ENCODE data around the gene ADARB2.

The ADARB2 gene

DNA sequence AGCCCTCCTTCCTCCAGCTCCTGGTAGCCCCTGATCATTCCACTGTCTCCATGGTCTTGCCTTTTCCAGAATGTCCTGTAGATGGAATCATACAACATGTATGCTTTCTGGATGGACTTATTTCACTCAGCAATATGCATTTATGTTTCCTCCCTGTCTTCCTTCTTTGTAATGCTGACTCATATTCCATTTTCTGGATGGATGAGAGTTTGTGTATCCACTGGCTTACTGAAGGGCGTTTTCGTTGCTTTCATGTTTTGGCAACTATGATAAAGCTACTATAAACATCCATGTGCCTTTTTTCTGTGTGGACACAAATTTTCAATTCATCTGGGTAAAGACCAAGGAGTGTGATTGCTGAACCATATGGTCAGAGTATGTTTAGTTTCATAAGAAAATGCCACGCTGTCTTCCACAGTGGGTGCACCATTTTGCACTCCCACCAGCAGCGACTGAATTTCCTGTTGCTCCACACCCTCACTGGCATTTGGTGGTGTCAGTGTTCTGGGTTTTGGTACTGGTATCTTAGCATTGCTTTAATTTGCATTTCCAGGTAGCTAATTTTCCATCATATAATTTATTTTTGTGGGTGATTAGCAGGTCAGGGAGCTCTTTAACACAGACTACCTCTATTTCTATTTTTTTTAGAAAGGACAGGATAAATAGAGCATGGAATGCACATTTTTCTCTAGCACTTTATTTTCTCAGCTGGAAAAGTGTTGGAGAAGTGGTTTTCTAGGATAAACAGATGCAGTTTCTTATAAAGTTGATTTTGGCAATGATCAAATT is 429.0 kb downstream of the ADARB2 start:
- TF ChIP-seq, protein P1, sequence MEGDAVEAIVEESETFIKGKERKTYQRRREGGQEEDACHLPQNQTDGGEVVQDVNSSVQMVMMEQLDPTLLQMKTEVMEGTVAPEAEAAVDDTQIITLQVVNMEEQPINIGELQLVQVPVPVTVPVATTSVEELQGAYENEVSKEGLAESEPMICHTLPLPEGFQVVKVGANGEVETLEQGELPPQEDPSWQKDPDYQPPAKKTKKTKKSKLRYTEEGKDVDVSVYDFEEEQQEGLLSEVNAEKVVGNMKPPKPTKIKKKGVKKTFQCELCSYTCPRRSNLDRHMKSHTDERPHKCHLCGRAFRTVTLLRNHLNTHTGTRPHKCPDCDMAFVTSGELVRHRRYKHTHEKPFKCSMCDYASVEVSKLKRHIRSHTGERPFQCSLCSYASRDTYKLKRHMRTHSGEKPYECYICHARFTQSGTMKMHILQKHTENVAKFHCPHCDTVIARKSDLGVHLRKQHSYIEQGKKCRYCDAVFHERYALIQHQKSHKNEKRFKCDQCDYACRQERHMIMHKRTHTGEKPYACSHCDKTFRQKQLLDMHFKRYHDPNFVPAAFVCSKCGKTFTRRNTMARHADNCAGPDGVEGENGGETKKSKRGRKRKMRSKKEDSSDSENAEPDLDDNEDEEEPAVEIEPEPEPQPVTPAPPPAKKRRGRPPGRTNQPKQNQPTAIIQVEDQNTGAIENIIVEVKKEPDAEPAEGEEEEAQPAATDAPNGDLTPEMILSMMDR (IDR thresholded peaks at IDR 0.05; ENCODE audit: poor library complexity, severe bottlenecking) = no peak
- no peaks in the 10 kb centered on the region for H3K36me3 ChIP-seq (ENCODE audit: low read depth)
- no peaks in the 10 kb centered on the region for H3K9me3 ChIP-seq (ENCODE audit: severe bottlenecking)
- no peaks in the 10 kb centered on the region for H3K27me3 ChIP-seq (ENCODE audit: insufficient read depth, poor library complexity, severe bottlenecking)
- no peak overlapping the region for H3K27ac ChIP-seq (ENCODE audit: poor library complexity, severe bottlenecking)
- no peak overlapping the region for H3K4me3 ChIP-seq (ENCODE audit: severe bottlenecking)
- ATAC-seq (ENCODE audit: low read depth) = peak; percentile 35; the same call in 1 of the 3 replicates
- H3K4me1 ChIP-seq (ENCODE audit: insufficient read depth, poor library complexity, severe bottlenecking) = no peaks in the 10 kb centered on the region
- DNase-seq (ENCODE audit: low spot score) = no peak

DNA sequence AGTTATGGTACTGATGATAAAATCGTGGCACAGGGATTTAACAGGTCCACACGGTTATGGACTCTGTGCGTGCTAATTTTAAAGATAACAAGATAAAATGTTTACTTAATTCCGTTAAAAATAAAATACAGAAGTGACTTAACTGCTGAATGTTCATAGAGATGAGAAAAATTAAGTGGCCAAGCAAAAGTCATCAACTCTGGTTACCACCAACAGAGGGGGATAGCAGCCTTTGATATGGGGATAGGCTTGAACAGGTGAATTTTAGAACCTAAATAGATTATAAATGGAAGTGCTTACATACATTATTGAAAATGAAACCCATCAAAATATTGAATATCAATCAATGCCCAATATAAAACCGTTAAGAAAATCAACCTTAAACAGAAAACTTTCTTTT is 436.2 kb downstream of the ADARB2 start:
- H3K36me3 ChIP-seq (ENCODE audit: low read depth) = no peaks in the 10 kb centered on the region
- H3K27ac ChIP-seq (ENCODE audit: poor library complexity, severe bottlenecking) = no peak overlapping the region
- TF ChIP-seq, protein P1 (IDR thresholded peaks at IDR 0.05; ENCODE audit: poor library complexity, severe bottlenecking) = peak; percentile 26
- H3K4me3 ChIP-seq (ENCODE audit: severe bottlenecking) = no peak overlapping the region
- no peaks in the 10 kb centered on the region for H3K4me1 ChIP-seq (ENCODE audit: insufficient read depth, poor library complexity, severe bottlenecking)
- no peaks in the 10 kb centered on the region for H3K9me3 ChIP-seq (ENCODE audit: severe bottlenecking)
- DNase-seq (ENCODE audit: low spot score) = no peak
- H3K27me3 ChIP-seq (ENCODE audit: insufficient read depth, poor library complexity, severe bottlenecking) = peaks cover 3% of the 10 kb centered on the region
- no peak for ATAC-seq (ENCODE audit: low read depth)

DNA sequence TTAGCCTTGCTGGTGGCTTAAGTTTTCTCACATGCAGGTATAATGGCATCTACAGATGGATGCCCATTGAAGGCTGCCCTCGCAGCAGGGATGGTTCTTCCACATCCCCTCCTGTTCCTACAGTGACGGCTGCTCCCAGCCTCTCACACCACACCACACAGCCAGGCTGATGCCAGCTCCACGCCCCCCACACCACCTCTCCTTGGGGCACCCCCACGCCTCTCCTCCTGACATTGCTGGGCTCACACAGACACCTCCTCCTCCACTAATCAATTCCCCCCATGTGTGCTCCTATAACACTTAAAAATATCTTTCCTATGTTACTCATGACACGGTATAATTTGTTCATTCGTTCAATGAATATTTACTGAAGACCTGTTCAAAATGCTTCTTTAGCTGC is 437.1 kb downstream of the ADARB2 start:
- ATAC-seq (ENCODE audit: low read depth) (no peak), DNase-seq (ENCODE audit: low spot score) (no peak)
- H3K36me3 ChIP-seq (ENCODE audit: low read depth) = no peaks in the 10 kb centered on the region
- H3K4me3 ChIP-seq (ENCODE audit: severe bottlenecking) = no peak overlapping the region
- peaks cover 3% of the 10 kb centered on the region for H3K27me3 ChIP-seq (ENCODE audit: insufficient read depth, poor library complexity, severe bottlenecking)
- no peak overlapping the region for H3K27ac ChIP-seq (ENCODE audit: poor library complexity, severe bottlenecking)
- TF ChIP-seq, protein P1 (IDR thresholded peaks at IDR 0.05; ENCODE audit: poor library complexity, severe bottlenecking) = no peak
- no peaks in the 10 kb centered on the region for H3K4me1 ChIP-seq (ENCODE audit: insufficient read depth, poor library complexity, severe bottlenecking)
- no peaks in the 10 kb centered on the region for H3K9me3 ChIP-seq (ENCODE audit: severe bottlenecking)

DNA sequence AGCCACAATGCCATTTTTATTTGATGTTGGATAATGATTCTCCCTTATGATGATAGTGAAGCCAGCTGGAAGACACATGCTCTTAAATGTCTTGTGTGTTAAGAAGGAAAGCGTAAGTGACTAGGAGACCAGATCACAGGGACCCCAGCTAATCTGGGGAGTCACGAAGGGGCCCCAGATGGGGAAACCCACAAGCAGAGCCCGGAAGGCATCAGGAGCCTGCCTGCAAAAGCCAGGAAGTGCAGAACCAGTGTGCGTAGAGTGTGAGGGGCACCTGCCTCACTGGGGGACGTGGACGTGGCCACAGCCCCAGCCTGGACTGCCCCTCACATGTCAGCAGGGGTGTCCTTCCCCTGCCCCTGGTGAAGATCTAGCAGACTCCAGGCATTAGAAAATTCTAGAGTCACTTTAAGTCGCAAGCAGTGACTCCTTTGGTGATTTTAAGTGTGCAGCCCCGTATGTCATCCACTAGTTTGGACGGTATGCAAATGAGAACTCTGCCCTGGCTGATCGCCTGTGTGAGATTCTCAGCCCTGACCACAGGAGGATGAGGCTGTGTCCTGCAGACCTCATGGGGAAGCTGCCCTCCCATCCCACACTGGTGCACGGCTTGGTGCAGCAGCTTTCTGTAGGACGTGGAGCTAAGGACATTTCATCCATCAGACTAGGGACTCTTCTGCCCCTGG is 438.1 kb downstream of the ADARB2 start:
- no peaks in the 10 kb centered on the region for H3K9me3 ChIP-seq (ENCODE audit: severe bottlenecking)
- no peaks in the 10 kb centered on the region for H3K36me3 ChIP-seq (ENCODE audit: low read depth)
- H3K27me3 ChIP-seq (ENCODE audit: insufficient read depth, poor library complexity, severe bottlenecking) = peaks cover 3% of the 10 kb centered on the region
- no peak overlapping the region for H3K27ac ChIP-seq (ENCODE audit: poor library complexity, severe bottlenecking)
- no peak overlapping the region for H3K4me3 ChIP-seq (ENCODE audit: severe bottlenecking)
- no peaks in the 10 kb centered on the region for H3K4me1 ChIP-seq (ENCODE audit: insufficient read depth, poor library complexity, severe bottlenecking)
- no peak for DNase-seq (ENCODE audit: low spot score)
- ATAC-seq (ENCODE audit: low read depth) = no peak
- TF ChIP-seq, protein P1 (IDR thresholded peaks at IDR 0.05; ENCODE audit: poor library complexity, severe bottlenecking) = no peak

Measured in RWPE2 (cell line).